Karpas-422 (cell line): ENCODE measurements around the gene MPST. TPM values are rescaled to one million over a fixed set of nuclear protein-coding genes. Genes with fewer than 3 reads are reported as not detected.

Experiments
- DNase-seq: peaks from one replicate; pipeline ENCODE4 v3.0.0-alpha.2; 2015
- H2AFZ ChIP-seq: fragments of 200-600 bp; sonication (generic); 2 replicates; pipeline ENCODE4 v1.6.1; 2014; ENCODE audit warnings: antibody characterized with exemption, low read length, mixed read lengths
- H3K27ac ChIP-seq: fragments of 200-600 bp; sonication (generic); 2 replicates; pipeline ENCODE4 v1.5.1; 2014; ENCODE audit warnings: mild to moderate bottlenecking, low read length, moderate library complexity
- H3K27me3 ChIP-seq: fragments of 200-600 bp; sonication (generic); 2 replicates; pipeline ENCODE4 v1.6.1; 2014; ENCODE audit warnings: low read length, mixed read lengths
- H3K36me3 ChIP-seq: fragments of 200-600 bp; sonication (generic); 2 replicates; pipeline ENCODE4 v1.6.1; 2014; ENCODE audit warnings: low read length, mixed read lengths; ENCODE audit not compliant: insufficient read depth
- H3K4me1 ChIP-seq: fragments of 200-600 bp; sonication (generic); 2 replicates; pipeline ENCODE4 v1.6.1; 2014; ENCODE audit warnings: mild to moderate bottlenecking, low read length, mixed read lengths
- H3K4me2 ChIP-seq: fragments of 200-600 bp; sonication (generic); 2 replicates; pipeline ENCODE4 v1.6.1; 2014; ENCODE audit warnings: low read length, low read depth, mild to moderate bottlenecking; ENCODE audit not compliant: poor library complexity, severe bottlenecking
- H3K4me3 ChIP-seq: fragments of 200-600 bp; sonication (generic); 2 replicates; pipeline ENCODE4 v1.5.1; 2014; ENCODE audit warnings: mild to moderate bottlenecking, antibody characterized with exemption, low read length, mixed read lengths
- H3K79me2 ChIP-seq: fragments of 200-600 bp; sonication (generic); 2 replicates; pipeline ENCODE4 v1.6.1; 2014; ENCODE audit warnings: mild to moderate bottlenecking, low read length, mixed read lengths
- H3K9ac ChIP-seq: fragments of 200-600 bp; sonication (generic); 2 replicates; pipeline ENCODE4 v1.6.0; 2014; ENCODE audit warnings: low read length
- H3K9me2 ChIP-seq: fragments of 200-600 bp; sonication (generic), shearing (Covaris generic); replicated peaks from 2 replicates; pipeline ENCODE4 v1.6.0; 2014; ENCODE audit warnings: mild to moderate bottlenecking, low read length, moderate library complexity; ENCODE audit not compliant: insufficient read depth
- H3K9me3 ChIP-seq: fragments of 300-700, 200-600 bp; sonication (generic); 2 replicates; pipeline ENCODE4 v1.6.1; 2014; ENCODE audit warnings: low read length, mixed read lengths
- H4K20me1 ChIP-seq: fragments of 200-600 bp; sonication (generic); 2 replicates; pipeline ENCODE4 v1.6.1; 2014; ENCODE audit warnings: mild to moderate bottlenecking, antibody characterized with exemption, low read length, low read depth; ENCODE audit not compliant: insufficient read depth
- small RNA-seq: library from RNA; depleted of rRNA; stranded (forward); fragments of <200 nt; gene quantifications from one replicate; pipeline ENCODE3, GENCODE V24; 2014
- total RNA-seq: library from RNA; depleted of rRNA; stranded (reverse); fragments of >200 nt; shearing (Covaris generic); gene quantifications from 2 replicates; pipeline ENCODE4 v1.2.3, GENCODE V29; 2014; ENCODE audit warnings: low replicate concordance; rRNA removed

MPST gene
- total RNA-seq, 1 experiment from 2014 or later = 26.1 TPM

GRCh38 chr22:37077802-37078448 lies 58.4 kb downstream of the MPST start:
- Histone ChIP-seq H2AFZ (no peak overlapping the region), H3K79me2 (no peaks in the 10 kb centered on the region), H3K36me3 (no peaks in the 10 kb centered on the region), H3K27me3 (no peaks in the 10 kb centered on the region), H3K27ac (no peak overlapping the region), H3K9me2 (no peaks in the 10 kb centered on the region), H3K4me2 (no peak overlapping the region), H4K20me1 (no peaks in the 10 kb centered on the region), H3K4me1 (peaks cover 2% of the 10 kb centered on the region; the same call in 1 of the 2 replicates), H3K9ac (no peak overlapping the region), H3K4me3 (no peak overlapping the region), H3K9me3 (no peaks in the 10 kb centered on the region)
- peak; percentile 82 for DNase-seq

GRCh38 chr22:37079158-37079557 lies 59.6 kb downstream of the MPST start:
- DNase-seq = no peak
- no peak overlapping the region for H3K4me3 ChIP-seq
- no peak overlapping the region for H3K9ac ChIP-seq
- no peaks in the 10 kb centered on the region for H3K27me3 ChIP-seq
- no peak overlapping the region for H3K27ac ChIP-seq
- peaks cover 2% of the 10 kb centered on the region; the same call in 1 of the 2 replicates for H3K4me1 ChIP-seq
- H3K9me2 ChIP-seq = no peaks in the 10 kb centered on the region
- H3K9me3 ChIP-seq = no peaks in the 10 kb centered on the region
- H2AFZ ChIP-seq = no peak overlapping the region
- H3K36me3 ChIP-seq = no peaks in the 10 kb centered on the region
- H3K79me2 ChIP-seq = no peaks in the 10 kb centered on the region
- H4K20me1 ChIP-seq = no peaks in the 10 kb centered on the region
- H3K4me2 ChIP-seq = no peak overlapping the region

Small RNA genes within 50 kb of the gene (small RNA-seq; reads per million reads assigned to genes)
- gene RF00019 = not detected

Other genes with a start within 250 kb of the MPST start
- gene IFT27, start 243.6 kb upstream of the MPST start, total RNA-seq = 10.9 and 21.2 TPM in 2 replicates
- not detected in 2 replicates for gene PVALB, start 202.7 kb upstream of the MPST start, total RNA-seq
- 116 and 179 TPM in 2 replicates for gene NCF4, start 158.7 kb upstream of the MPST start, total RNA-seq
- gene CSF2RB, start 106.1 kb upstream of the MPST start, total RNA-seq = 5.6 and 6.0 TPM in 2 replicates
- 6.0 and 8.3 TPM in 2 replicates for gene TST, start 295 bp upstream of the MPST start, total RNA-seq
- gene KCTD17, start 32.0 kb downstream of the MPST start, total RNA-seq = 17.5 and 24.9 TPM in 2 replicates
- gene TMPRSS6, start 90.0 kb downstream of the MPST start, total RNA-seq = not detected in 2 replicates
- gene IL2RB, start 130.2 kb downstream of the MPST start, total RNA-seq = 0.25 TPM in 1 of 2 replicates, not detected in the other
- 1.7 and 2.7 TPM in 2 replicates for gene C1QTNF6, start 168.5 kb downstream of the MPST start, total RNA-seq
- not detected in 2 replicates for gene SSTR3, start 192.7 kb downstream of the MPST start, total RNA-seq
- gene RAC2, start 224.5 kb downstream of the MPST start, total RNA-seq = 251 and 294 TPM in 2 replicates